Naive thymus-derived CD4-positive, alpha-beta T cell (primary cell): ENCODE measurements around the gene PGC. TPM values are rescaled to one million over a fixed set of nuclear protein-coding genes. Genes with fewer than 3 reads are reported as not detected.
A peak's percentile ranks its signal among the peaks of the same experiment; 100 is the strongest.

Experiments
- ATAC-seq: fragments of 150-1000 bp; cut with Tn5 transposase; 2 replicates; pipeline ENCODE4 v1.10.0; 2021; ENCODE audit warnings: mild to moderate bottlenecking, moderate library complexity
- CTCF ChIA-PET: fragments of 350-600 bp; sonication (Branson Sonifier 250); formaldehyde crosslinking; loops from one replicate; lab custom pipeline; 2021; ENCODE audit warnings: antibody characterized with exemption; lab: Charles Lee
- POLR2A ChIA-PET: fragments of 350-600 bp; sonication (Branson Sonifier 250); formaldehyde crosslinking; loops from one replicate; lab custom pipeline; 2021; ENCODE audit warnings: antibody characterized with exemption, inconsistent platforms; lab: Charles Lee
- DNase-seq, 9 donors: peaks; one replicate each; pipeline versions ENCODE4 v3.0.0 to v3.0.0-alpha.2; 2020 to 2022; ENCODE audit warnings: mixed read lengths in 1 of 9
- H3K27ac ChIP-seq: one replicate; pipeline ENCODE4 v1.7.0; 2013; ENCODE audit warnings: mild to moderate bottlenecking, low read depth, low read length, moderate library complexity
- H3K27me3 ChIP-seq, 2 donors: one replicate each; pipeline ENCODE4 v1.7.0; 2013; ENCODE audit warnings: low read length in 2 of 2, mild to moderate bottlenecking in 2 of 2, moderate library complexity in 2 of 2; ENCODE audit not compliant: control insufficient read depth in 2 of 2, insufficient read depth in 2 of 2
- H3K36me3 ChIP-seq, 3 experiments: 1 replicate in 2 of 3; 2 replicates in 1 of 3; pipeline ENCODE4 v1.7.0; 2013; ENCODE audit warnings: low read length in 3 of 3, mild to moderate bottlenecking in 3 of 3, moderate library complexity in 1 of 3; ENCODE audit not compliant: insufficient read depth in 3 of 3, control insufficient read depth in 2 of 3
- H3K4me1 ChIP-seq, 2 donors: one replicate each; pipeline ENCODE4 v1.7.0; 2013; ENCODE audit warnings: low read length in 2 of 2, mild to moderate bottlenecking in 2 of 2, moderate library complexity in 1 of 2; ENCODE audit not compliant: control insufficient read depth in 2 of 2, insufficient read depth in 2 of 2
- H3K4me3 ChIP-seq: 2 replicates; pipeline ENCODE4 v1.7.0; 2013; ENCODE audit warnings: mild to moderate bottlenecking, low read length
- H3K9me3 ChIP-seq, 3 experiments: 1 replicate in 2 of 3; 2 replicates in 1 of 3; pipeline ENCODE4 v1.7.0; 2013; ENCODE audit warnings: low read length in 3 of 3; ENCODE audit not compliant: control insufficient read depth in 2 of 3
- H3K27ac Mint-ChIP-seq, 9 donors: one replicate each; pipeline ENCODE4 v1.8.0; 2020 to 2022; ENCODE audit warnings: mixed read lengths in 9 of 9, mild to moderate bottlenecking in 8 of 9, moderate library complexity in 5 of 9, inconsistent platforms in 2 of 9
- H3K27me3 Mint-ChIP-seq, 5 donors: one replicate each; pipeline ENCODE4 v1.8.0; 2021 to 2022; ENCODE audit warnings: mixed read lengths in 5 of 5, mild to moderate bottlenecking in 1 of 5
- H3K36me3 Mint-ChIP-seq, 5 donors: one replicate each; pipeline ENCODE4 v1.8.0; 2020 to 2022; ENCODE audit warnings: mixed read lengths in 5 of 5, mild to moderate bottlenecking in 3 of 5, inconsistent platforms in 1 of 5
- H3K4me1 Mint-ChIP-seq, 7 donors: one replicate each; pipeline ENCODE4 v1.8.0; 2020 to 2022; ENCODE audit warnings: mixed read lengths in 7 of 7, mild to moderate bottlenecking in 3 of 7, inconsistent platforms in 1 of 7
- H3K4me3 Mint-ChIP-seq, 10 donors: one replicate each; pipeline ENCODE4 v1.8.0; 2020 to 2022; ENCODE audit warnings: mild to moderate bottlenecking in 10 of 10, mixed read lengths in 10 of 10, moderate library complexity in 6 of 10, inconsistent platforms in 2 of 10
- H3K9me3 Mint-ChIP-seq, 11 donors: one replicate each; pipeline ENCODE4 v1.8.0; 2020 to 2022; ENCODE audit warnings: mixed read lengths in 11 of 11, mild to moderate bottlenecking in 4 of 11, inconsistent platforms in 1 of 11, moderate library complexity in 1 of 11
- intact Hi-C, 2 donors: fragments of 100-400 bp; cut with micrococcal nuclease; formaldehyde crosslinking; loops; one replicate each; pipeline ENCODE4 v1.15.1; 2023
- polyA plus RNA-seq, 2 donors: library from polyadenylated mRNA; unstranded; fragments of 300-500 nt; fragmentation: Illumina TruSeq; gene quantifications; one replicate each; pipeline ENCODE4 v1.2.3, GENCODE V29; 2021
- total RNA-seq, 6 experiments: library from RNA in 5 of 6; stranded (reverse) in 5 of 6; gene quantifications; 1 replicate in 5 of 6; 2 replicates in 1 of 6; pipeline ENCODE4 v1.2.3 and lab custom pipeline; 2021 to 2026

Gene PGC
- not detected for total RNA-seq
- polyA plus RNA-seq, result not detected
- not detected for total RNA-seq (lab: John Stamatoyannopoulos, UW)

DNA sequence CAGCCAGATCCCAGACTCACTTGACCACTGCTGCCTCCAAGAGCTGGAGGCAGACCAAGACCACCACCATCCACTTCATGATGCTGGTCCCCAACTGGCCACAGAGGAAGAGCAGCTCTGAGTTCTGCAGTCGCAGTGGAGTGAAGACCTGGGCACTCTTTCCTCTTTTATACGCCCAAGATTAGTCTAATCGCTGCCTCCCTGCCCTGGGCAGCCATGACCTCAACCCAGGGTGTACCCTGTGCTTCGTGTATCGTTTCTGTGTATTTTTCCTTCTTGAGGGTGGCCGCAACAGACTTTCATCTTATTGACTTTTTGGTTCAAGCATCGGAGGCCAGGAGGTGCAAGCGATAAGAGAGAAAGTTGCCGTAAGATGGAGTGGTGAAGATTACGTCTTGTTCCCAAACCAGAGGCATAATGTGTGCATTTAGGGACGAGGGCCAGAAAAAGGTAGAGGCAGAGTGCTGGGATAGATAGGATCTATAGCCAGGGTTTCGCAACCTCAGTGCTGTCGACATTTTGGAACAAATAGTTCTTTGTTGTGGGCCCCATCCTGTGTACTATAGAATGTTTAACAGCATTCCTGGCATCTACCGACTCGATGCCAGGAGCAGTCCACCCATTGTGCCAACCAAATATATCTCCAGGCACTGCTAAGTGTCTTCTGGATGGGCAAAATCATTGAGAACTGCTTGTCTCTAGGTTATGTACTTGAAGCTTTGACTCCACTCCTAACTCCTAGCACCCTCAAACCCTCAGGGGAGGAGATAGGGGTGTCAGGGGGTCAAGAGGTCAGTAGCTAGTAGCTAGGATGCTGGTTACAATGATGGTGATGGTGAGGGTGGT is at the start of gene PGC:
Gene PGC, minus strand, starts transcription at position 142 of the 846 bp plus-strand sequence. Its CDS starts 63 bp downstream, at position 79.
- CTCF ChIA-PET, result no interaction called here
- H3K36me3 ChIP-seq, result no peaks in the 10 kb centered on the region
- no peaks in the 10 kb centered on the region for H3K36me3 Mint-ChIP-seq
- H3K4me3 Mint-ChIP-seq, result peak within 1 kb of the TSS in 1 of 10 donors; percentile 14
- intact Hi-C loops, result no loop called here
- ATAC-seq (no peak), DNase-seq (no peak)
- POLR2A ChIA-PET, result no interaction called here
- H3K9me3 Mint-ChIP-seq, result peaks cover 0 to 1% (median 0%) of the 10 kb centered on the region in 11 donors
- no peaks in the 10 kb centered on the region for H3K27me3 ChIP-seq
- H3K27ac Mint-ChIP-seq, result no peak within 1 kb of the TSS
- H3K27ac ChIP-seq, result no peak within 1 kb of the TSS
- H3K9me3 ChIP-seq, result no peaks in the 10 kb centered on the region
- no peaks in the 10 kb centered on the region for H3K4me1 ChIP-seq
- H3K4me1 Mint-ChIP-seq, result peaks cover 0 to 4% (median 0%) of the 10 kb centered on the region in 7 donors
- H3K4me3 ChIP-seq, result no peak within 1 kb of the TSS
- H3K27me3 Mint-ChIP-seq, result no peaks in the 10 kb centered on the region

DNA sequence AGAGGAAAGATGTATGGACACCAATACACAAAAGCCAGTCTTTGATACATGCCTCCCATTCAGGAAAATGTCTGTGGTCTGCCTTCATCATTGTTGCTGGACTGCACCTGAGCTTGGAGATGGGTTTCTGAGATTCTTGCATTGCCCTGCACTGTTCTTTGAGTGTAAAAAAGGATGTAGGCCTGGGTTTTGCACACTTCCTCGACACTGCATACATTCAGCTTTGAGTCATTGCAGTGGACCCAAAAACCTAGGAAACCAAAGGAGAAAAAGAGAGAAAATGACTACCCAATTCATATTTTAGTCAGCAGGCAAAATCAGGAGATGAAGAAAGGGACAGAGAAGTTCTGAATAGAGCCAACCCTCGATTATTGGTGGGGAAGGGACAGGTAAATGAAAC is 49.3 kb upstream of the PGC start:
- H3K9me3 Mint-ChIP-seq, result peaks cover 0 to 2% (median 0%) of the 10 kb centered on the region in 11 donors
- Histone ChIP-seq H3K9me3 (no peaks in the 10 kb centered on the region), H3K36me3 (peaks cover 0 to 29% (median 5%) of the 10 kb centered on the region in 3 experiments), H3K27ac (no peak overlapping the region), H3K27me3 (no peaks in the 10 kb centered on the region), H3K4me3 (no peak overlapping the region), H3K4me1 (no peaks in the 10 kb centered on the region)
- DNase-seq (no peak), ATAC-seq (no peak)
- peaks cover 0 to 22% (median 3%) of the 10 kb centered on the region in 5 donors for H3K36me3 Mint-ChIP-seq
- H3K4me1 Mint-ChIP-seq, result peaks cover 0 to 4% (median 0%) of the 10 kb centered on the region in 7 donors
- no peaks in the 10 kb centered on the region for H3K27me3 Mint-ChIP-seq
- CTCF ChIA-PET, result interaction anchor here (0.6 to 1.3 kb wide), 2 partner anchors 9 to 82 kb away, joined by 3 read pairs; partner anchors contain the start of gene TOMM6
- POLR2A ChIA-PET, result interaction anchor here (1.2 kb wide), 1 partner anchor 9 kb away, joined by 5 read pairs; the partner anchor contains the start of gene TOMM6
- H3K27ac Mint-ChIP-seq, result peak overlapping the region in 1 of 9 donors; percentile 43
- H3K4me3 Mint-ChIP-seq, result no peak overlapping the region
- intact Hi-C loops, result no loop called here

DNA sequence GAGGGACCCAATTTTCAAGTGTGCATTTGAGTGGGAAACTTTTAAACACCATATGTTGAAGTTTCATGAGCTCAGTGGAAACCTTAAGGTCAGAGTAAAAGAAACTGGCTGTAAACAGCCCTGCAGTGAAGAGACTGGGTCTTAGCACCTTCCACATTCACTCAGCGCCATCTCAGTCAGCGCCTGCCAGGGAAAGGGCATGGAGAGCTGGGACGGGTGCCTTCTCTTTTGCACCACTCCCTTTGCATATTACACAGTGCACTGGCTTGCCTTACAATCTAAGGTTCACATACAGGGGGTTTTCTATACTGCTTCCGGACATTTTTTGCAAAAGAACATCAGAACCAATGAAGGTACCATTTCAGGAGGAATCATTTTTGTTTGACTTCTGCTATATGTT is 44.8 kb upstream of the PGC start:
- Mint-ChIP-seq H3K4me3 (no peak overlapping the region), H3K36me3 (peaks cover 7 to 31% (median 14%) of the 10 kb centered on the region in 5 donors), H3K4me1 (peaks cover 3 to 23% (median 16%) of the 10 kb centered on the region in 7 donors), H3K27ac (peak overlapping the region in 2 of 9 donors; percentile 33 to 44), H3K27me3 (no peaks in the 10 kb centered on the region), H3K9me3 (peaks cover 0 to 2% (median 0%) of the 10 kb centered on the region in 11 donors)
- Histone ChIP-seq H3K27ac (no peak overlapping the region), H3K4me1 (peaks cover 0 to 3% of the 10 kb centered on the region in 2 donors), H3K9me3 (no peaks in the 10 kb centered on the region), H3K27me3 (no peaks in the 10 kb centered on the region), H3K4me3 (no peak overlapping the region), H3K36me3 (peaks cover 4 to 46% (median 5%) of the 10 kb centered on the region in 3 experiments)
- intact Hi-C loops, result no loop called here
- ATAC-seq (no peak), DNase-seq (no peak)
- ChIA-PET CTCF (no interaction called here), POLR2A (no interaction called here)

DNA sequence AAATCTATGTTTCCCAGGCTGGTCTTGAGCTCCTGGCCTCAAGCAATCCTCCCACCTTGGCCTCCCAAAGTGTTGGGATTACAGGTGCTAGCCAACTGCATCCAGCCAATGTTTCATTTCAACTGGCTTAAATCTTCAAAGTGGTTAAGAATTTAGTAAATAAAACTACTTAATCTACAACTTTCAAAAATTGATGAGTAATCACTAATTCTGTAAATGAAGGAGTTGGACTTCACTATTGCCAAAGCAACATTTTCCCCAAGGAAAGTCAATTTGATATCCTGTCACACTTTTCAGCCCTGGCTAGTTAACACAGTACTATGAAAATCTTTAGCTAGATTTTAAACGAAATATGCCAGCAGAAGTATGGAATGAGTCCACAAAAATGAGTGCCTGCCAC is 44.1 kb upstream of the PGC start:
- POLR2A ChIA-PET, result no interaction called here
- intact Hi-C loops, result no loop called here

DNA sequence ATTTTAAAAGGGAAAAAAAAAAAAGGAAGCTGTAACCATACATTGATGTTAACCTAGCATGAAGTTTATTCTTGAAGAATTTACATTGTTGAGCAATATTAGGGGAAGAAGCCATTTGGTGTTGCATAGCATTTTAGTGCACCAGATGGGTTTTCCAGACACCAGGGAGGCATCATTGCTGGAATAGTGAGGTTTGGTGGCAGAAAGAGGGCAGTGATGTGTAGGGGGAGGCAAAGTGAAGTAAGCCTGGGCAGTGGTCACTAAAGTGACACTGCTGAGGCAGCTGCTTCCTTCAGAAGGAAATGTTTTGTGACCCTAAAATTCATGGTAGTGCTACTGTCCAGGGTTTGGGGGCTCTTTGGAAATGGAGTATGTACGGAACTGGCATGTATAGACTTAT is 42.8 kb upstream of the PGC start:
- CTCF ChIA-PET, result interaction anchor here (0.9 kb wide), 1 partner anchor 9 kb away, joined by 4 read pairs; the partner anchor contains the start of gene PRICKLE4
- peaks cover 7 to 27% (median 14%) of the 10 kb centered on the region in 5 donors for H3K36me3 Mint-ChIP-seq

More for the DNA sequence above, 44.1 kb upstream of the PGC start:
- H3K9me3 ChIP-seq, result no peaks in the 10 kb centered on the region
- H3K27me3 Mint-ChIP-seq, result no peaks in the 10 kb centered on the region
- H3K9me3 Mint-ChIP-seq, result no peaks in the 10 kb centered on the region
- ATAC-seq (no peak), DNase-seq (no peak)
- H3K4me3 ChIP-seq, result no peak overlapping the region
- H3K27ac Mint-ChIP-seq, result no peak overlapping the region
- no peak overlapping the region for H3K27ac ChIP-seq
- H3K4me1 Mint-ChIP-seq, result peaks cover 3 to 23% (median 16%) of the 10 kb centered on the region in 7 donors
- peaks cover 7 to 27% (median 14%) of the 10 kb centered on the region in 5 donors for H3K36me3 Mint-ChIP-seq
- no peak overlapping the region for H3K4me3 Mint-ChIP-seq
- H3K4me1 ChIP-seq, result peaks cover 0 to 4% of the 10 kb centered on the region in 2 donors
- H3K36me3 ChIP-seq, result peaks cover 4 to 50% (median 5%) of the 10 kb centered on the region in 3 experiments
- CTCF ChIA-PET, result interaction anchor here (0.6 kb wide), 1 partner anchor 225 kb away, joined by 3 read pairs; no protein-coding TSS in a partner anchor
- no peaks in the 10 kb centered on the region for H3K27me3 ChIP-seq

DNA sequence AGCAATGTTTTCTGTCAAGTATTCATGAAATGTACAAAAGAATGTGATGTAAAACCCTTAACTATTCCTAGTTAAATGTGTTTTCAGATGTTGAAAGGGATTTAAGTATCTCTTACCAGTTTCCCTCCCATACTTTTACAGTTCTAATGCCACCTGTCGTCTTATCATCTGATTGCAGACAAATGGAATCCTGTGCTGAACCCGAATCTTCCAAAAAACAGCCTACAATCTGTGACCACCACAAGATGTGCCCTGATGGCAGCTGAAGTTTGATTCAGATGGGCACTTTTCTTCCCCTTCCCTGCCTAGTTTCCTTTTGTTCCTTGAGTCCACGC is 42.2 kb upstream of the PGC start:
- H3K27ac Mint-ChIP-seq, result peak overlapping the region in 7 of 9 donors; percentile 47 to 87 (median 70)
- H3K9me3 Mint-ChIP-seq, result no peaks in the 10 kb centered on the region
- no peak for DNase-seq

More for the DNA sequence above, 42.8 kb upstream of the PGC start:
- ATAC-seq, result no peak
- DNase-seq, result peak in 1 of 9 donors; percentile 8
- H3K36me3 ChIP-seq, result peaks cover 4 to 45% (median 5%) of the 10 kb centered on the region in 3 experiments
- intact Hi-C loops, result no loop called here
- no peak overlapping the region for H3K4me3 ChIP-seq
- POLR2A ChIA-PET, result interaction anchor here (0.8 kb wide), 1 partner anchor 146 kb away, joined by 3 read pairs; no protein-coding TSS in a partner anchor
- Mint-ChIP-seq H3K9me3 (no peaks in the 10 kb centered on the region), H3K27me3 (no peaks in the 10 kb centered on the region), H3K4me1 (peaks cover 8 to 29% (median 17%) of the 10 kb centered on the region in 7 donors), H3K27ac (peak overlapping the region in 1 of 9 donors; percentile 16), H3K4me3 (peak overlapping the region in 4 of 10 donors; percentile 13 to 26 (median 21))
- H3K4me1 ChIP-seq, result peaks cover 6 to 9% of the 10 kb centered on the region in 2 donors
- H3K27ac ChIP-seq, result no peak overlapping the region
- no peaks in the 10 kb centered on the region for H3K27me3 ChIP-seq
- no peaks in the 10 kb centered on the region for H3K9me3 ChIP-seq

More for the DNA sequence above, 42.2 kb upstream of the PGC start:
- H3K4me3 ChIP-seq, result no peak overlapping the region
- Mint-ChIP-seq H3K4me1 (peaks cover 8 to 29% (median 17%) of the 10 kb centered on the region in 7 donors), H3K4me3 (peak overlapping the region; percentile 63 to 96 (median 80)), H3K27me3 (peaks cover 0 to under 1% (median 0%) of the 10 kb centered on the region in 5 donors), H3K36me3 (peaks cover 7 to 23% (median 14%) of the 10 kb centered on the region in 5 donors)
- no peaks in the 10 kb centered on the region for H3K27me3 ChIP-seq
- ChIA-PET POLR2A (interaction anchor here (0.8 kb wide), 1 partner anchor 147 kb away, joined by 3 read pairs; no protein-coding TSS in a partner anchor), CTCF (interaction anchor here (0.9 to 2.2 kb wide), 3 partner anchors 8 to 135 kb away, joined by 3 to 9 read pairs (median 4); partner anchors contain the start of genes BYSL, MED20 and PRICKLE4)
- H3K9me3 ChIP-seq, result no peaks in the 10 kb centered on the region
- intact Hi-C loops, result loop anchor here (5.0 to 10.0 kb wide), 3 partner anchors 148 to 1383 kb away; partner anchors contain the start of gene SRF (in 1 of the 2)
- H3K36me3 ChIP-seq, result peaks cover 4 to 45% (median 5%) of the 10 kb centered on the region in 3 experiments
- peaks cover 6 to 9% of the 10 kb centered on the region in 2 donors for H3K4me1 ChIP-seq
- ATAC-seq, result no peak
- no peak overlapping the region for H3K27ac ChIP-seq
